HepG2 (cell line): ENCODE data around the gene RNF208. TPM values are rescaled to one million over a fixed set of nuclear protein-coding genes. Genes with fewer than 3 reads are reported as not detected.

Experiments
- ATF6 ChIP-seq: sonication (generic); formaldehyde crosslinking; conservative IDR thresholded peaks from 2 replicates; pipeline ENCODE4 v1.4.0; 2020; ENCODE audit warnings: missing genetic modification reagents
- EHMT2 ChIP-seq: fragments of 200-600 bp; sonication (generic); IDR thresholded peaks from 2 replicates; pipeline ENCODE4 v1.7.0; 2017; ENCODE audit warnings: antibody characterized with exemption, low read depth, low read length, borderline replicate concordance
- ERF ChIP-seq: IDR thresholded peaks from 2 replicates; pipeline ENCODE4 v1.6.1; 2018; ENCODE audit warnings: missing biosample characterization, missing genetic modification reagents
- KMT2A ChIP-seq: sonication (generic); formaldehyde crosslinking; IDR thresholded peaks from 2 replicates; pipeline ENCODE4 v1.4.0; 2020; ENCODE audit warnings: missing genetic modification reagents
- MIXL1 ChIP-seq: IDR thresholded peaks from 2 replicates; pipeline ENCODE4 v1.6.1; 2016
- MTF2 ChIP-seq: sonication (generic); formaldehyde crosslinking; IDR thresholded peaks from 2 replicates; pipeline ENCODE4 v1.5.0; 2020; ENCODE audit warnings: missing genetic modification reagents, borderline replicate concordance
- NR1H2 ChIP-seq: sonication (generic); formaldehyde crosslinking; IDR thresholded peaks from 2 replicates; pipeline ENCODE4 v1.8.1; 2022; ENCODE audit warnings: low read depth, missing genetic modification reagents, borderline replicate concordance
- POLR2AphosphoS2 ChIP-seq: IDR thresholded peaks from 2 replicates; pipeline ENCODE4 v1.6.1; 2011; ENCODE audit warnings: low read depth, low read length, improper control_type of control experiment
- RAD51 ChIP-seq: fragments of 450-650 bp; IDR thresholded peaks from 2 replicates; pipeline ENCODE4 v1.6.1; 2016; ENCODE audit warnings: borderline replicate concordance
- RFX5 ChIP-seq: IDR thresholded peaks from 2 replicates; pipeline ENCODE4 v1.6.1; 2011; ENCODE audit warnings: low read depth, low read length, improper control_type of control experiment
- SP4 ChIP-seq: sonication (generic); formaldehyde crosslinking; IDR thresholded peaks from 2 replicates; pipeline ENCODE4 v1.8.1; 2023; ENCODE audit warnings: mild to moderate bottlenecking, missing genetic modification reagents
- THYN1 ChIP-seq: sonication (generic); formaldehyde crosslinking; IDR thresholded peaks from 2 replicates; pipeline ENCODE4 v1.8.1; 2023; ENCODE audit warnings: low read depth, mild to moderate bottlenecking, moderate library complexity, missing genetic modification reagents, borderline replicate concordance
- ZBTB39 ChIP-seq: sonication (generic); formaldehyde crosslinking; IDR thresholded peaks from 2 replicates; pipeline ENCODE4 v1.5.0; 2020; ENCODE audit warnings: missing genetic modification reagents
- ZFP36 ChIP-seq: fragments of 150-350 bp; IDR thresholded peaks from 2 replicates; pipeline ENCODE4 v1.6.1; 2018; ENCODE audit warnings: borderline replicate concordance, low read length, low read depth; ENCODE audit not compliant: partially characterized antibody
- ZNF12 ChIP-seq: sonication (generic); formaldehyde crosslinking; IDR thresholded peaks from 2 replicates; pipeline ENCODE4 v1.5.0; 2020; ENCODE audit warnings: missing genetic modification reagents
- ZNF446 ChIP-seq: sonication (generic); formaldehyde crosslinking; IDR thresholded peaks from 2 replicates; pipeline ENCODE4 v1.5.0; 2020; ENCODE audit warnings: mild to moderate bottlenecking, missing genetic modification reagents
- ZNF558 ChIP-seq: sonication (generic); formaldehyde crosslinking; IDR thresholded peaks from 2 replicates; pipeline ENCODE4 v1.9.0; 2022; ENCODE audit warnings: mild to moderate bottlenecking, missing genetic modification reagents, borderline replicate concordance
- ZNF703 ChIP-seq: sonication (generic); formaldehyde crosslinking; IDR thresholded peaks from 2 replicates; pipeline ENCODE4 v1.5.1; 2020; ENCODE audit warnings: missing genetic modification reagents, mild to moderate bottlenecking, moderate library complexity, borderline replicate concordance
- polyA plus RNA-seq, 8 experiments: library from polyadenylated mRNA; depleted of rRNA in 3 of 8; stranded (reverse) in 7 of 8; unstranded in 1 of 8; fragments of >200 nt; fragmentation: Illumina TruSeq in 4 of 8; extraction: Trizol in 4 of 8; gene quantifications; 2 replicates each; pipeline versions ENCODE4 v1.2.1 to v1.2.3, GENCODE V29; 2011 to 2016; ENCODE audit warnings: low read depth in 4 of 8, missing spikeins in 1 of 8, mixed read lengths in 1 of 8; ENCODE audit not compliant: insufficient read depth in 1 of 8
- total RNA-seq, 5 experiments: library from RNA; depleted of rRNA; stranded (reverse); fragments of >200 nt; fragmentation: Illumina TruSeq; extraction: Trizol; gene quantifications; 2 replicates each; pipeline ENCODE4 v1.2.3, GENCODE V29; 2016; ENCODE audit warnings: low read depth in 1 of 5
- TF ChIP-seq, protein P1 (sequence below): sonication (generic); formaldehyde crosslinking; IDR thresholded peaks from 2 replicates; pipeline ENCODE4 v1.9.0; 2022; ENCODE audit warnings: missing genetic modification reagents, mild to moderate bottlenecking, borderline replicate concordance
- TF ChIP-seq, protein P2 (sequence below): sonication (generic); formaldehyde crosslinking; conservative IDR thresholded peaks from 2 replicates; pipeline ENCODE4 v1.4.0; 2020; ENCODE audit warnings: missing genetic modification reagents
- TF ChIP-seq, protein P3 (sequence below): sonication (generic); formaldehyde crosslinking; IDR thresholded peaks from 2 replicates; pipeline ENCODE4 v1.8.0; 2022; ENCODE audit warnings: missing genetic modification reagents, mild to moderate bottlenecking, borderline replicate concordance

The RNF208 gene
- total and polyA plus RNA-seq, 2 of the 13 experiments (the other 11 are each of a cell fraction or from before 2014, with no cell fraction given) = 1.6 to 2.1 TPM

GRCh38 chr9:137198051-137198901, 23.8 kb downstream of the RNF208 start (continued):
- no peak for TF ChIP-seq ZBTB39 (CRISPR knock-in tag)
- no peak for TF ChIP-seq NR1H2 (CRISPR knock-in tag)
- TF ChIP-seq ZNF703 (CRISPR knock-in tag) = no peak
- TF ChIP-seq RAD51 = no peak
- TF ChIP-seq POLR2AphosphoS2 = no peak
- no peak for TF ChIP-seq SP4
- TF ChIP-seq KMT2A (CRISPR knock-in tag) = no peak
- TF ChIP-seq MIXL1 (CRISPR knock-in tag) = no peak
- no peak for TF ChIP-seq RFX5
- TF ChIP-seq ERF = peak; percentile 69; the same call in 1 of the 2 replicates
- TF ChIP-seq ATF6 (CRISPR knock-in tag) = no peak
- TF ChIP-seq, protein P1, sequence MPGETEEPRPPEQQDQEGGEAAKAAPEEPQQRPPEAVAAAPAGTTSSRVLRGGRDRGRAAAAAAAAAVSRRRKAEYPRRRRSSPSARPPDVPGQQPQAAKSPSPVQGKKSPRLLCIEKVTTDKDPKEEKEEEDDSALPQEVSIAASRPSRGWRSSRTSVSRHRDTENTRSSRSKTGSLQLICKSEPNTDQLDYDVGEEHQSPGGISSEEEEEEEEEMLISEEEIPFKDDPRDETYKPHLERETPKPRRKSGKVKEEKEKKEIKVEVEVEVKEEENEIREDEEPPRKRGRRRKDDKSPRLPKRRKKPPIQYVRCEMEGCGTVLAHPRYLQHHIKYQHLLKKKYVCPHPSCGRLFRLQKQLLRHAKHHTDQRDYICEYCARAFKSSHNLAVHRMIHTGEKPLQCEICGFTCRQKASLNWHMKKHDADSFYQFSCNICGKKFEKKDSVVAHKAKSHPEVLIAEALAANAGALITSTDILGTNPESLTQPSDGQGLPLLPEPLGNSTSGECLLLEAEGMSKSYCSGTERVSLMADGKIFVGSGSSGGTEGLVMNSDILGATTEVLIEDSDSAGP = 0 out of 2 replicates have a peak, but pooled peaks have one; percentile 38
- TF ChIP-seq, protein P2, sequence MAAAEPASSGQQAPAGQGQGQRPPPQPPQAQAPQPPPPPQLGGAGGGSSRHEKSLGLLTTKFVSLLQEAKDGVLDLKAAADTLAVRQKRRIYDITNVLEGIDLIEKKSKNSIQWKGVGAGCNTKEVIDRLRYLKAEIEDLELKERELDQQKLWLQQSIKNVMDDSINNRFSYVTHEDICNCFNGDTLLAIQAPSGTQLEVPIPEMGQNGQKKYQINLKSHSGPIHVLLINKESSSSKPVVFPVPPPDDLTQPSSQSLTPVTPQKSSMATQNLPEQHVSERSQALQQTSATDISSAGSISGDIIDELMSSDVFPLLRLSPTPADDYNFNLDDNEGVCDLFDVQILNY (CRISPR knock-in tag) = no peak
- TF ChIP-seq ZFP36 = no peak
- TF ChIP-seq THYN1 (CRISPR knock-in tag) = no peak
- TF ChIP-seq ZNF12 = no peak
- no peak for TF ChIP-seq EHMT2
- no peak for TF ChIP-seq ZNF558 (CRISPR knock-in tag)
- no peak for TF ChIP-seq MTF2 (CRISPR knock-in tag)
- no peak for TF ChIP-seq ZNF446 (CRISPR knock-in tag)
- TF ChIP-seq, protein P3, sequence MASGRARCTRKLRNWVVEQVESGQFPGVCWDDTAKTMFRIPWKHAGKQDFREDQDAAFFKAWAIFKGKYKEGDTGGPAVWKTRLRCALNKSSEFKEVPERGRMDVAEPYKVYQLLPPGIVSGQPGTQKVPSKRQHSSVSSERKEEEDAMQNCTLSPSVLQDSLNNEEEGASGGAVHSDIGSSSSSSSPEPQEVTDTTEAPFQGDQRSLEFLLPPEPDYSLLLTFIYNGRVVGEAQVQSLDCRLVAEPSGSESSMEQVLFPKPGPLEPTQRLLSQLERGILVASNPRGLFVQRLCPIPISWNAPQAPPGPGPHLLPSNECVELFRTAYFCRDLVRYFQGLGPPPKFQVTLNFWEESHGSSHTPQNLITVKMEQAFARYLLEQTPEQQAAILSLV (CRISPR knock-in tag) = no peak
